Spleen (tissue), 11 donors: ENCODE measurements around the gene SCGB1A1. TPM values are rescaled to one million over a fixed set of nuclear protein-coding genes. Genes with fewer than 3 reads are reported as not detected.
A peak's percentile ranks its signal among the peaks of the same experiment; 100 is the strongest.

Experiments used
- DNase-seq: peaks from one replicate; pipeline ENCODE4 v3.0.0-alpha.2; 2020
- H3K27ac ChIP-seq, 8 donors: fragments of 200-600 bp; sonication (generic) in 7 of 8; 1 replicate in 4 of 8; 2 replicates in 4 of 8; pipeline versions ENCODE4 v1.5.0 to v1.8.0; 2016 to 2021; ENCODE audit warnings: inconsistent platforms in 4 of 8, mild to moderate bottlenecking in 4 of 8, moderate library complexity in 1 of 8
- H3K27me3 ChIP-seq, 7 donors: fragments of 200-600 bp; sonication (generic) in 6 of 7; replicated peaks in 1 of 7; 1 replicate in 4 of 7; 2 replicates in 3 of 7; pipeline versions ENCODE4 v1.5.0 to v1.8.0; 2016 to 2021; ENCODE audit warnings: inconsistent platforms in 3 of 7, mild to moderate bottlenecking in 1 of 7
- H3K36me3 ChIP-seq, 6 donors: fragments of 200-600 bp; sonication (generic) in 5 of 6; 1 replicate in 4 of 6; 2 replicates in 2 of 6; pipeline versions ENCODE4 v1.5.0 to v1.8.0; 2016 to 2021; ENCODE audit warnings: inconsistent platforms in 2 of 6
- H3K4me1 ChIP-seq, 6 donors: fragments of 200-600 bp; sonication (generic) in 5 of 6; 1 replicate in 3 of 6; 2 replicates in 3 of 6; pipeline versions ENCODE4 v1.5.0 to v1.8.0; 2016 to 2021; ENCODE audit warnings: inconsistent platforms in 3 of 6
- H3K4me3 ChIP-seq, 8 donors: fragments of 200-600 bp; sonication (generic) in 7 of 8; 1 replicate in 4 of 8; 2 replicates in 4 of 8; pipeline versions ENCODE4 v1.5.0 to v1.8.0; 2016 to 2021; ENCODE audit warnings: inconsistent platforms in 4 of 8, mild to moderate bottlenecking in 4 of 8, moderate library complexity in 2 of 8
- H3K9me3 ChIP-seq, 8 donors: fragments of 200-600 bp; sonication (generic) in 7 of 8; 1 replicate in 4 of 8; 2 replicates in 4 of 8; pipeline versions ENCODE4 v1.5.0 to v1.8.0; 2016 to 2021; ENCODE audit warnings: inconsistent platforms in 4 of 8
- POLR2A ChIP-seq, 3 donors: fragments of 450-650 bp; IDR thresholded peaks; one replicate each; pipeline ENCODE4 v1.5.1; 2017; ENCODE audit warnings: antibody characterized with exemption in 3 of 3, mild to moderate bottlenecking in 1 of 3
- POLR2AphosphoS5 ChIP-seq, 3 donors: sonication (generic); formaldehyde crosslinking; IDR thresholded peaks; one replicate each; pipeline ENCODE4 v1.5.1; 2017; ENCODE audit warnings: antibody characterized with exemption in 3 of 3
- WGBS, 5 donors: extraction: QIAGEN DNeasy Blood & Tissue Kit in 3 of 5; methylation state at CpG; one replicate each; pipeline versions ENCODE4 v1.1.5 to v1.1.7; 2013 to 2018; 5-methylcytosine and 5-hydroxymethylcytosine counted together
- intact Hi-C: fragments of 100-400 bp; cut with DNase I; formaldehyde crosslinking; loops from one replicate; pipeline ENCODE4 v1.15.0; 2023; ENCODE audit warnings: low total_unique reads
- polyA plus RNA-seq, 3 donors: library from polyadenylated mRNA; stranded (reverse); fragments of 200-250 nt; gene quantifications; one replicate each; pipeline ENCODE4 v1.2.1, GENCODE V29; 2013
- total RNA-seq, 7 donors: library from RNA; depleted of rRNA in 3 of 7; stranded (reverse); fragments of >200 nt in 3 of 7; fragmentation: NEBNext Ultra II Directional in 4 of 7; extraction: Animal tissue kit (Norgen Biotek cat#: 25700) in 4 of 7; gene quantifications; one replicate each; pipeline versions ENCODE4 v1.1.0 to v1.2.1, GENCODE V29; 2016 to 2021
- TF ChIP-seq, protein P1 (sequence below), 11 experiments: fragments of 200-600 bp in 7 of 11; fragments of 450-650 bp in 4 of 11; sonication (generic) in 4 of 11; IDR thresholded peaks in 8 of 11; conservative IDR thresholded peaks in 3 of 11; 1 replicate in 7 of 11; 2 replicates in 4 of 11; pipeline versions ENCODE4 v1.4.0 to v1.8.0; 2016 to 2021; ENCODE audit warnings: antibody characterized with exemption in 11 of 11, inconsistent platforms in 4 of 11, mild to moderate bottlenecking in 1 of 11
- donor health status: healthy with polysubstance abuse.
- donor health status: DM: no; HTN: no; CAD: no; lungs with moderate emphysema.
- donor health status: DM: no; HTN: no; CAD: no.
- donor health status: Bipolar disorder and iron deficiency.
- donor health status: healthy.
- donor health status: DM: no; HTN: no; CAD: no.
- donor health status: DM: yes; HTN: yes; CAD: no.

SCGB1A1 gene
- total and polyA plus RNA-seq, 10 donors, result 0.35 TPM; not detected in 9

DNA sequence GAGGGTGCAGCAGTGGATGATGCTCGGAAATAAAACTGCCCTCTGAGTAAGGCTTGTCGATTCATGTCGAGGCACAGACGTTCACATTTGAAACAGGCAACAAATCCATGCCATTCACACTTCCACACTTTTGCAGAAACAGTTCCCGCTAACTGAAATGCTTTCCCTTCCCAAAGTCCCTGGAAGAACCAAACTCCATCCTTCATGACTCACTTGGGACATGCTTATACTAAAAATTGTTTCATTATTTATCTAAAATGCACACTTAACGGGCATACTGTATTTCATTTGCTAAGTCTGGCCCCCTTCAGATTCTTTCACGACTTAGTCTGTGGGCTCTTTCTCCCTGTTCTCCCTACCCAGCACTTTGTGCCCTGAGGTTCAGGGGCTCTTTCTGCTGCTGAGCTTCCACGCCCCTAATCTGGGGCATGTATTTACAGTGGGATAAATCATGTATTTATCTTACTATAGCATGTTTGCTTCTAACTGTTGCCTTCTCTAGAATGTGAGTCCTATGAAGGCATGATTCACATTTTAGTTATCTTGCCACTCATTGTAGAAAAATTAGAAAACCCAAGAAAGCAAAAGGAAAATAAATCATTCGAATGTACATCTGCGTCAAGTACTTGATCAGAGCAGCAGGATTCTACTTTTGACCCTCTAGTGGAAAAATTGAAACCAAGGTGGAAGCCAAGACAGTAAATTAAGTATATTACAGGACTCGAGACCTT is 12.5 kb downstream of the SCGB1A1 start:
- Histone ChIP-seq H3K9me3 (no peaks in the 10 kb centered on the region), H3K4me1 (peaks cover 4 to 92% (median 38%) of the 10 kb centered on the region in 6 donors), H3K27ac (no peak overlapping the region), H3K4me3 (no peak overlapping the region), H3K36me3 (no peaks in the 10 kb centered on the region), H3K27me3 (no peaks in the 10 kb centered on the region)
- TF ChIP-seq POLR2A (IDR thresholded peaks at IDR 0.05), result no peak
- no peak for TF ChIP-seq POLR2AphosphoS5 (IDR thresholded peaks at IDR 0.05)
- TF ChIP-seq, protein P1, sequence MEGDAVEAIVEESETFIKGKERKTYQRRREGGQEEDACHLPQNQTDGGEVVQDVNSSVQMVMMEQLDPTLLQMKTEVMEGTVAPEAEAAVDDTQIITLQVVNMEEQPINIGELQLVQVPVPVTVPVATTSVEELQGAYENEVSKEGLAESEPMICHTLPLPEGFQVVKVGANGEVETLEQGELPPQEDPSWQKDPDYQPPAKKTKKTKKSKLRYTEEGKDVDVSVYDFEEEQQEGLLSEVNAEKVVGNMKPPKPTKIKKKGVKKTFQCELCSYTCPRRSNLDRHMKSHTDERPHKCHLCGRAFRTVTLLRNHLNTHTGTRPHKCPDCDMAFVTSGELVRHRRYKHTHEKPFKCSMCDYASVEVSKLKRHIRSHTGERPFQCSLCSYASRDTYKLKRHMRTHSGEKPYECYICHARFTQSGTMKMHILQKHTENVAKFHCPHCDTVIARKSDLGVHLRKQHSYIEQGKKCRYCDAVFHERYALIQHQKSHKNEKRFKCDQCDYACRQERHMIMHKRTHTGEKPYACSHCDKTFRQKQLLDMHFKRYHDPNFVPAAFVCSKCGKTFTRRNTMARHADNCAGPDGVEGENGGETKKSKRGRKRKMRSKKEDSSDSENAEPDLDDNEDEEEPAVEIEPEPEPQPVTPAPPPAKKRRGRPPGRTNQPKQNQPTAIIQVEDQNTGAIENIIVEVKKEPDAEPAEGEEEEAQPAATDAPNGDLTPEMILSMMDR (IDR thresholded peaks at IDR 0.05 in 8 of 11, conservative IDR thresholded peaks at IDR 0.05 in 3 of 11), result no peak
- WGBS, 5 donors, result 75 to 81% (median 80%) methylated on average over 10 to 11 of the region's 11 CpGs
- intact Hi-C loops, result no loop called here
- DNase-seq, result no peak

DNA sequence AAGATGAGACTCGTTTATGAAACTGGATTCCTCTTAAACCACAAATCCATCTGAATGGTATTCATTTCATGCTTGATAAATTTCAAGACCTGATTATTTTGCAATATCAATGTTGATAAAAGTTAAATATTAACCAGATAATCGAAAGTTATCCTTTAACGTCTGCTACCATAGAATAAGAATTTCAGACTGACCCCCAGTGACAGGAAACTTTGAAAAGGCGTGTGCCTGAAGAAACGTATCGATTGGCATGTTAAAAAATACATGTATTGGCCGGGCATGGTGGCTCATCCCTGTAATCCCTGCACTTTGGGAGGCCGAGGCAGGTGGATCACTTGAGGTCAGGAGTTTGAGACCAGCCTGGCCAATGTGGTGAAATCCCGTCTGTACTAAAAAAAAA is 13.9 kb downstream of the SCGB1A1 start:
- Histone ChIP-seq H3K9me3 (no peaks in the 10 kb centered on the region), H3K4me3 (no peak overlapping the region), H3K27ac (peak overlapping the region in 1 of 8 donors; percentile 31), H3K4me1 (peaks cover 4 to 80% (median 34%) of the 10 kb centered on the region in 6 donors), H3K36me3 (no peaks in the 10 kb centered on the region), H3K27me3 (no peaks in the 10 kb centered on the region)
- 66 to 86% (median 78%) methylated on average over 9 of the region's 9 CpGs for WGBS, 5 donors
- intact Hi-C loops, result no loop called here
- no peak for DNase-seq
- TF ChIP-seq, protein P1 (IDR thresholded peaks at IDR 0.05 in 8 of 11, conservative IDR thresholded peaks at IDR 0.05 in 3 of 11), result no peak
- TF ChIP-seq POLR2A (IDR thresholded peaks at IDR 0.05) (no peak), POLR2AphosphoS5 (IDR thresholded peaks at IDR 0.05) (no peak)

DNA sequence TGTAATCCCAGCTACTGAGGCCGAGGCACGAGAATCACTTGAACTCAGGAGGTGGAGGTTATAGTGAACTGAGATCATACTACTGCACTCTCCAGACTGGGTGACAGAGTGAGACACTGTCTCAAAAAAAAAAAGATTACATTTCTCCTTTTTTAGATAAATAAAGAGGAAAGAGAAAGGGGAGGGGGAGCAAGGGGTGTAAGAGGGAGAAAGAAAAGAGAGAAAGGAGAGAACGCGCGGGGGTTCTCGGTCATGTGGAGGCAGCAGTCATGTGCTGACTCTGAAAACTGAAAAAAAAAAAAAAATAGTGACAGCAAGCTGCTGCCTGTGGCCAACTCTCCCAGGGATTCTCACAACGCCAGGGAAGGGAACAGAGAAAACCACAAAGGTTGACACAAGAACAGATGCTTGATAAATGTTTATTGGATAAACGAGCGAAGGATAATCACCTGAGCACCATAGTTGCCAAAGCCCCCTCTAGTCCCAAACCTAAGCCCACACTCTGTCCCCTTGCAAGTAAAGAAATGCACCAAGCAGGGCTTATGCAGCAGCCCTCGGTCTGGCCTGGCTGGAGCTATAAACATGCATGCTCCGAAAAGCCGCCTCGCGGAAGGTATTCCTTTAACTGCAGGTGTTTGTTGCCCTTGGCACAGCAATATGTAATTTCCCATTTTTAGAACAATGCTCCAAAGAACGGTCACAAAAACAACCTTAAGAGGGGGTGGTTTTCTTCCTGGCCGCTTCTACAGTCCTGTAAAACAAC is 14.5 kb downstream of the SCGB1A1 start:
- intact Hi-C loops, result no loop called here
- no peak for TF ChIP-seq POLR2AphosphoS5 (IDR thresholded peaks at IDR 0.05)
- TF ChIP-seq, protein P1 (IDR thresholded peaks at IDR 0.05 in 8 of 11, conservative IDR thresholded peaks at IDR 0.05 in 3 of 11), result no peak
- TF ChIP-seq POLR2A (IDR thresholded peaks at IDR 0.05), result no peak
- Histone ChIP-seq H3K4me3 (no peak overlapping the region), H3K4me1 (peaks cover 4 to 76% (median 34%) of the 10 kb centered on the region in 6 donors), H3K36me3 (no peaks in the 10 kb centered on the region), H3K9me3 (no peaks in the 10 kb centered on the region), H3K27me3 (no peaks in the 10 kb centered on the region), H3K27ac (peak overlapping the region in 3 of 8 donors; percentile 31 to 44 (median 31))
- WGBS, 5 donors, result 35 to 48% (median 40%) methylated on average over 16 of the region's 16 CpGs
- DNase-seq, result no peak

DNA sequence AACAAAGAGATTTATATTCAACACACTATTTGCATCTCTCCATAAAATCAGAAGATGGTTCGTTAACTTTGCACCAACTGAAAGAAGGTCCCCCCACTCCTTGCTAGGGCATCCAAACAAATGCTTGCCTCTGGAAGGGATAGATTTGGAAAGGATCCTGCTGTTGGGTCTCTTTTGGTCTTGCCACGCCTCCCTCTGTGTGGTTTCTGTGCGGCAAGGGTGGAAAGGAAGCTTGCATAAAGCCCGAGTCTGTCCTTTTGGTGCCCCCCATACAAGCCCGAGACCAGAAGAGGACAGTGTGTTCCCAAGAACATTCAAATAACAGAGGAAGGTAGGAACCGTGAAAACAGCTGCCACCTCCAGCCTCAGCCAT is 15.1 kb downstream of the SCGB1A1 start:
- no peak for TF ChIP-seq POLR2AphosphoS5 (IDR thresholded peaks at IDR 0.05)
- TF ChIP-seq POLR2A (IDR thresholded peaks at IDR 0.05), result no peak
- TF ChIP-seq, protein P1 (IDR thresholded peaks at IDR 0.05 in 8 of 11, conservative IDR thresholded peaks at IDR 0.05 in 3 of 11), result no peak
- no peaks in the 10 kb centered on the region for H3K9me3 ChIP-seq
- WGBS, 5 donors, result 20 to 50% (median 31%) methylated on average over 6 of the region's 6 CpGs
- intact Hi-C loops, result no loop called here
- peaks cover 4 to 70% (median 34%) of the 10 kb centered on the region in 6 donors for H3K4me1 ChIP-seq
- H3K27me3 ChIP-seq, result no peaks in the 10 kb centered on the region
- peak overlapping the region in 3 of 8 donors; percentile 31 to 44 (median 31) for H3K27ac ChIP-seq
- no peak overlapping the region for H3K4me3 ChIP-seq
- no peak for DNase-seq
- no peaks in the 10 kb centered on the region for H3K36me3 ChIP-seq
